Posterior cingulate gyrus (tissue), 11 donors: ENCODE measurements around the gene ACVR1B.

ENCODE experiments used
- DNase-seq, 10 donors: peaks; one replicate each; pipeline versions ENCODE4 v3.0.0 to v3.0.0-alpha.2; 2020 to 2021; ENCODE audit warnings: mixed read lengths in 3 of 10
- intact Hi-C: fragments of 100-400 bp; cut with DNase I; formaldehyde crosslinking; loops from one replicate; pipeline ENCODE4 v1.15.1; 2023

ACVR1B gene

DNA sequence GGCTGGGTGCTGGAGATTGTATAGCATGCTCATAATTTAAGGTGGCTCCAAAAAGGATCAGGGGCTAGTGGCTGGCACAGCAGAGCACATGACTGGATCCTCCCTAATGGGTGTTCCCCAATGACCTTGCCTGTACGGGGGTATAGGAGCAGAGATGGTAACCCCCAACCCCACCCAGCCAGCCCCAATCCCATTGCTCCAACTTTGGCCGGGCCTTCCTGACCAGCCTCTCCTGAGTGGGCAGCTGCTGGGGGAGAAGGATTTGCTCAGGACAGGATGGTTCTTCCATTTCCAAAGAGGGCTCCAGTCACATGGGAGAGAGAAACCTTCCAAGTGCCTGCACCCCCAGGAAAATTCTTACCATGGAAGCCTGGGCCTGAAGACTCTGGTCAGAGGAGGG is 84.4 kb downstream of the ACVR1B start:
- intact Hi-C loops: no loop called here
- DNase-seq: no peak

DNA sequence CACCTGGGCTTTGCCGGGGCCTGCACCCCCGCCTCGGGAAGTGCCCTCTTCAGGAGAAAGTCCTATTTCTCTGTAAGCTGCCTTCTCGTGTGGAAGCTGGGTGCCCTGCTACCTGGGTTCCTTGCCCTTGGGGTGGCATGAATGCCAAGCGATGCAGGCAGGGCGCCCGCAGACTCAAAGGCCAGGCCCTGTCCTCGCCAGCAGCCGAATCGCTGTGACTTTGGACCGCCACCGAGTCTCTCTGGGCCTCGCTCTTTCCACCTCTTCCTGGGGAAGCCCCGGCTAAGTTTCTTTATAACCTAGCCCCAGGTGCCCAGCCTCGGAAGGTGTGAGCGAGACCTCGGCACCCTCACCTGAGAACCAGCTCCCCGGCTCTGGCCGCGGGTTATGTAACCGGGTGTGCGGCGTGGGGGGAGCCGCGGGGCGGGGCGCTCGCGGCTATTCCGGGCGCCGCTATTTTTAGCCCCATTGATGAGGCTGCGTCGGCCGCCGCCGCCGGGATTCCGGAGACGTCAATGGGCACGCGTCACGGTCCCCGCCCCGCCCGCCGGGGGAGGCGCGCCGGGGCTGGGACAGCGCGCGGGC is 85.2 kb downstream of the ACVR1B start:
- peak; percentile 72 to 97 (median 81) for DNase-seq
- intact Hi-C loops: loop anchor here (1.0 kb wide), 1 partner anchor 15 kb away; the partner anchor contains the start of gene NR4A1

DNA sequence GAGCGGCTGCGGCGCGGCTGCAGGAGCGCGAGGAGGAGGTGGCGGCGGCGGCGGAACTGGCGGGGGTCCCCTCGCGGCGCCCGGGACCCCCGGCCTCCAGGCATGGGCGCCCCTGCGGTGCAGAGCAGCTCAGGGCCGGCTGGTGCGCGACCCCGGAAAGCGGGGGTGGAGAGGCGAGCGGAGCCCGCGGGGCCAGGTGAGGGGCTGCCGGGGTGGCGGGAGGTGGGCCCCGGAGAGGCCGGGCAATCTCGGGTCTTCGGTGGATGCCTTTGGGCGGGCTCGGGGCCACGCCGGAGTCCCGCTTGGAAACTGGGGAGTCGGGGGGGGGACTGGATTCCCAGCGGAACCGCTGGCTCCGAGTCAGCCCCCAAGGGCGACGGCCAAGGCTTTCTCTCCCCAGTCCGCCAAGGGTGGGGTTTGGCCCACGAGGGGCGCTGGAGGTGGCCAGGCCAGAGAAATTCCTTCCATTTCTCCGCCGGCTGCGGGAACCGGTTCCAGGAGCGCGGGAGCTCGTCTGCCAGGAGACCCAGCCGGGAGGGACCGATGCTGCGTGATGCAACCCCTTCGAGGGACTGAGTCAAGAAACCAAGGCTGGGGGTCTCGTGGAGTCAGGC is 85.9 kb downstream of the ACVR1B start:
- DNase-seq: peak in 2 of 10 donors; percentile 86
- intact Hi-C loops: loop anchor here (1.0 kb wide), 1 partner anchor 14 kb away; the partner anchor contains the start of gene NR4A1

DNA sequence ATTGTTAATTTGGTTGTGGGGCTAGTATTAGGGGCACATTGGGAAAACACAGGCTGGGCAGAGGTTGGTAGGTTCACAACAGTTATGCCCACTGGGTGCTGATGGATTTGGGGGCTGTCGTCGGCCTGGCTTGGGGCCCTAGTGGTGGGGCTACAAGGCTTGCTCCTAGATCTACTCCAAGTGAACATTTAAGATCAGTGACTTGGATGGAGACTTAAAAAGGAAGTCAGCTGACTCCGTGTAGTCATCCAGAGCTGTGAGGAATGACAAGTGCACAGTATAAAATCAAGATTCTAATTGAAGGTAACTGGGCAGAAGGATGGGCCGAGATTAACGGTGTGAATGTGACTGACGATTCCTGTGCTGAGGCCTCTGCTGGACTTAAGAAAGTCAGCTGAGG is 86.9 kb downstream of the ACVR1B start:
- intact Hi-C loops: no loop called here
- DNase-seq: no peak

DNA sequence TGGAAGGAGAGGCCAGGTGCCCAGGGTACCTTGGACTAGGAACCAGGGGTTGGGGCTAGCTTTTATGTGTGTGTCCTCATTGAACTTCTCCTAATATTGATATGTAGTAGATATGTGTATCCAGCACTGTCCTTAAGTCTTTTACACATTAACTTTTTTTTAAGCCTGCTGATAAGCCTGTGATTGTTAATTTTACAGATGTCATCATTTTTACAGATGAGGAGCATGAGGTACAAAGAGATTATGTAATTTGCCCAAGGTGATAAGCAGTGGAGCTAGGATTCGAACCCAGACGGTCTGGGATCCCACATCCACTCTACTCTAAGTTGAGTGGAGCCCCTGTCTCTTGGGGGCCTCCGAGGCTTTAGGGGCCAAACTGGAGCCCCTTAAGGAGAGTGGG is 89.5 kb downstream of the ACVR1B start:
- intact Hi-C loops: no loop called here
- no peak for DNase-seq

DNA sequence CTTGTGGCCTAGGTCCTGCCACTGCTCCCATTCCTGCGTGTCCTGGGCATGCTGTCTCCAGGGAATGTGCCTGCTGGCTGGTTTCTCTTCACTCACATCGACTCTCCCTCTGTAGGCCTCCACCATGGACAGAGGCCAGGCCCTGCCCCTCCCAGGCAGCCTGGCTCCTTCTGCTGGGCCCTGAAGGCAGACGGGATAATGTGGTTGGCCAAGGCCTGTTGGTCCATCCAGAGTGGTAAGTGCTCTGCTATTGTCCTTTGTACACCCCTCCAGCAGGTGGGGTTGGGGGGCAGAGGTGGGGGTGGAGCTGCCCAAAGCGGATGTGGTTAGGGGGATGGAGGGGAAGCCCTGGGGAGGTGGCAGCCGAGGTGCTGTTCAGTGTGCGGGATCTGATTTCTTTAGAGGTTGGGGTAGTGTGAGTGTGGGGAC is 90.2 kb downstream of the ACVR1B start:
- intact Hi-C loops: no loop called here
- no peak for DNase-seq

DNA sequence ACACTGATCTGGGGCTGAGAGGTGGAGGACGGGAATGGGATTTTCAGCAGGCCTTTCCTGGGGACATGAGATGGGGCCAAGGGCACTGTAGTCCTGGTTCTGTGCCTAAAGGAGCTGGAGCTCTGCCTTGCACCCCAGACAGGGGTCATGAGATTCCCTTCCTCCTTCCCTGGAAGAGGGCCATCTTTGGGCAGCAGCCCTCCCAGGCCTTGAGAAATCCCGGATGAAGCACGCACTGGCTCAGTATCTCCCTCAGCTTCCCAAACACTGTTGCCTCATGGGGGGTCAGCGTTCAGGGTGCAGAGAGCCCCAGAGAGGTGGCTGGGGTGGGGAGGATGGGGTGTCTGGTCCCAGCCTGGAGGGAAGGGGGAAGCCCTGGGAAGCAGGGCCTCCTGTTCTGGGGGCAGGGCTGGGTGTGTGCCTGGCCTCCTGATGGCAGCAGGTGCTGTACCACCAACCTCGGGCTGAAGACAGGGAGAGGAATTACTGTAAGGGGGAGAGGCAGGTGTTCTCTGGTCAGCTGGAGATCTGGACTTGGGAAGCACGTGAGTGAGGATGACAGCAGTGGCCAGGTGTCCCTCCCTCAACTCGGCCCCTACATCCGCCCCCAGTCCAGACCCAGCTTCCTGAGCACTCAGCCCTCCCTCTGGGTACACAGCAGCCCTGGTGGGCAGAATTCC is 91.3 kb downstream of the ACVR1B start:
- no peak for DNase-seq
- intact Hi-C loops: no loop called here

DNA sequence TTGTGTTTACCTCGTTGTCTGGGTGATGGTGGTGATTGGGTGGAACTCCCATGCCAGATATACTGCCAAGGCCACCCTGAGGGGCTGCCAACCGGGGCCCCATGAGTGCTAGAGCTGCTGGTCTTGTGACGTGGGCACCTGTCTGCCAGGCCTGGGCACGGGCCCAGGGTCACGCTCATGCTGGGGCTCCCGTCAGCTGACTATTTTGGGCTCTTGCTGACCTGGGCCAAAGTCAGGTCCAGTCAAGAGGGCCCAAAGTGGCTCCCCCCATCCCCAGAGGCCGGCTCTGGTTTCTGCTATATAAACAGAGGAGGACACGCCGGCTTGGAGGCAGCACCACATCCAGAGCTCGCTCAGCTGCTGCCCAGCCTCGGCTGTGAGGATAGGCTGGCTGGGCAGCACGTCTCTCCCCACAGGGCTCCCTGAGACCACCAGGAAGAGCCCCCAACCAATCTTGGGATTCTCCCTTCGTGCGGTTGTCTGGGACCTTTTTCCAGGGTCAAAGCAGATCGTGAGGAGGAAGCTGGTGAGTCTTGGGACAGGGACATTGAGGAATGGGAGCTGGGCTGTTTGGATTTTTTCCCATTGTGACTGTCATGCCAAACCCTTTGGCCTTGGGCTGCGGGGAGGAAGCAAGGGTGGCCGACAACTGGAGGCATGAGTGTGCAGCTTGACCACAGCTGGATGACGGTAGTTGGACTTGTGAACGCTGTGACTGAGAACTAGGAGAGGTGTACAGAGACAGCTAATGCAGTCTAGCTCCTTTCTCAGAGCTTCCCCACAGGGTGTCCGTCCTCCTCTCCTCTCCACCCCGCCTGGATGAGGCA is 92.1 kb downstream of the ACVR1B start:
- no peak for DNase-seq
- intact Hi-C loops: no loop called here

DNA sequence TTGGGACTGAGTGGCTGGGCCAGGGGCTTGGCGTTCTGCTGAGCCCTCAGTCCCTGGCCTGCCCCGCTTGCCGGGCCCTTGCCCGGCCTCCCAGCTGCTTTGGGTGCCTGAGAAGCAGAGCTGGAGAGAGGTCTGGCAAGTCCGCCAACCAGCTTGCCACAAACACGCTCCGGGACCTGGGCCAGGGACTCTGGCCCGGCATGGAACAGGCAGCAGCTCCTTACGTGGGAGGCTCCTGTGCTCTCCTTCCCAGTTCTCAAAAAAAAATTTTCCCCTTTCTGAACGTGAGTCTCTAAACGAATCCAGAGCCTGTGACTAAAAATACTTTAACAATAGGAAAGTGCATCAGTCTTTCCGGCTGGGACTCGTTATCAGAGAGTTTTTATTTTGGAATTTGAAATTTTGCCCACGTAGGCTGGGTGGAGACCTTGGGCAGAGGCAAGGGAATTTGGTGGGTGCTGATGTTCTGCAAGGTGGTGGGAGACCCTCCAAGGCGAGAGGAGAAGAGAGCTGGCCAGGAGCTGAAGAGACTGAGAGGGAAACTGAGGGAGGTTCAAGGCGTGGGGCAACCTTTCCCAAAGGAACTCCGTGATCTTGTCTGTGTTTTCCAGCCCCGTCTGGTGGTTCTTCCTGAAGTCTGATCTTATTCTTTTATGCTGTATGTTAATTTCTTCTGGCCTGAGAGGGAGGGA is 92.9 kb downstream of the ACVR1B start:
- intact Hi-C loops: no loop called here
- peak in 8 of 10 donors; percentile 66 to 97 (median 78) for DNase-seq

DNA sequence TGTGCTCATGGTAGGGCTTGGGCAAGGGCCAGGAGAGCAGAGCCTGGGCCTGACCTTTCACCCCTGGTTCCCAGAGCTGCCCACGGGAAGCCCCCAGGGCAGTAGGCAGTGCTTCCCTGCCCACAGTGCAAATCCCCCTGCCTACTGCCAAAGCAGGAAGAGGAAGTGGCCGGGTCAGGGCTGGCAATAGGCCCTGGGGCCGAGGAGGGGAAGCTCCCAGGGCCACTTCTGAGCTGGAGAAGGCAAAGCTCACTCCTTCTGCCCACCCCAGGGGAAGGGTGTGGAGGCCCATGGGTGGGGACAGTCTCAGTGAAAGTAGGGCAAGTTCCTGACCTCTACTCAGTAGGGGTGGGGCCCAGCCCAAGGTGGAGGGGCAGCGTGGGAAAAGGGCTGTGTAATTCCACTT is 94.3 kb downstream of the ACVR1B start:
- intact Hi-C loops: no loop called here
- DNase-seq: no peak
